NCI-H524 (cell line): ENCODE data around the gene WDFY1.
A peak's percentile ranks its signal among the peaks of the same experiment; 100 is the strongest.

Experiments
- DNase-seq, 2 experiments: peaks; one replicate each; lab custom pipeline; 2025; lab: John Stamatoyannopoulos, UW

WDFY1 gene

GRCh38 chr2:223930103-223930976 is 14.8 kb downstream of the WDFY1 start:
- no peak for DNase-seq

GRCh38 chr2:223929571-223930102 is 15.5 kb downstream of the WDFY1 start:
- DNase-seq: no peak

GRCh38 chr2:223928113-223929006 is 16.8 kb downstream of the WDFY1 start:
- DNase-seq: no peak

GRCh38 chr2:223925106-223925505 is 20.0 kb downstream of the WDFY1 start:
- DNase-seq: no peak

GRCh38 chr2:223923976-223924375 is 21.2 kb downstream of the WDFY1 start:
- no peak for DNase-seq

- DNase-seq: no peak
Observed at GRCh38 chr2:223922308-223922707, 22.8 kb downstream of the WDFY1 start.

- DNase-seq: no peak
Observed at GRCh38 chr2:223921204-223921603, 23.9 kb downstream of the WDFY1 start.

- no peak for DNase-seq
Observed at GRCh38 chr2:223920109-223920508, 25.0 kb downstream of the WDFY1 start.

- DNase-seq: no peak
Observed at GRCh38 chr2:223918671-223919134, 26.4 kb downstream of the WDFY1 start.

- DNase-seq: no peak
Observed at GRCh38 chr2:223916181-223916920, 28.8 kb downstream of the WDFY1 start.

- DNase-seq: no peak
Observed at GRCh38 chr2:223915071-223915470, 30.1 kb downstream of the WDFY1 start.

- DNase-seq: no peak
Observed at GRCh38 chr2:223914324-223914723, 30.8 kb downstream of the WDFY1 start.

GRCh38 chr2:223909001-223909741 is 36.0 kb downstream of the WDFY1 start:
- no peak for DNase-seq

- DNase-seq: no peak
Observed at GRCh38 chr2:223908304-223908998, 36.7 kb downstream of the WDFY1 start.

- DNase-seq: no peak
Observed at GRCh38 chr2:223905996-223906395, 39.1 kb downstream of the WDFY1 start.

GRCh38 chr2:223901854-223902253 is 43.3 kb downstream of the WDFY1 start:
- no peak for DNase-seq

- DNase-seq: peak in 1 of 2 experiments; percentile 59
Observed at GRCh38 chr2:223901311-223901710, 43.8 kb downstream of the WDFY1 start.

- no peak for DNase-seq
Observed at GRCh38 chr2:223900531-223900930, 44.6 kb downstream of the WDFY1 start.

GRCh38 chr2:223900066-223900465 is 45.1 kb downstream of the WDFY1 start:
- no peak for DNase-seq

- DNase-seq: no peak
Observed at GRCh38 chr2:223897669-223898330, 47.3 kb downstream of the WDFY1 start.
